Astrocyte of the cerebellum (primary cell): Measurements from ENCODE around the gene SLC27A1.

Experiments
- DNase-seq: peaks from one replicate; pipeline ENCODE4 v3.0.0-alpha.2; 2011; ENCODE audit warnings: low read depth
- H3K4me3 ChIP-seq: 2 replicates; pipeline ENCODE4 v1.5.1; 2011; ENCODE audit warnings: mild to moderate bottlenecking, low read depth, low read length, moderate library complexity
- in situ Hi-C: cut with HindIII; loops from 2 replicates; pipeline ENCODE4 v1.10.0; 2017; ENCODE audit warnings: low sequenced_read_pairs
- TF ChIP-seq, protein P1 (sequence below): IDR thresholded peaks from 2 replicates; pipeline ENCODE4 v1.5.1; 2012; ENCODE audit warnings: low read length, low read depth, moderate library complexity, mild to moderate bottlenecking; ENCODE audit errors: missing control alignments

Gene SLC27A1

DNA sequence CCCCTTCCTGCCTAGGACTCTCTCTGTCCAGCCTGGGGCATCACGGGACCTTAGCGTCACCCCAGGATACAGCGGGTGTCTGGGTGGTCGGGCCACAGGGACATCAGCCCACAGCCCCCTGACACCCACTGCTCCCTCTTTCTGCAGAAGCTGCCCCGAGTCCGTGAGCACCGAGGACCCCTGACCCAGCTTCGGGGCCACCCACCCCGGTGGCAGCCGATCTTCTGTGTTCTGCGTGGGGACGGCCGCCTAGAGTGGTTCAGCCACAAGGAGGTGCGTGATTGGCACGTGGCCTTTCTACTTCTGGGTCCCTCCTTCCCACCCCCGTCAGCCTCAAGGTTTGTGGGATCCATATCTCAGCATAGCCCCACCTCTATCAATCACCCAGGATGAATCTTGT is 61.8 kb downstream of the SLC27A1 start:
- TF ChIP-seq, protein P1, sequence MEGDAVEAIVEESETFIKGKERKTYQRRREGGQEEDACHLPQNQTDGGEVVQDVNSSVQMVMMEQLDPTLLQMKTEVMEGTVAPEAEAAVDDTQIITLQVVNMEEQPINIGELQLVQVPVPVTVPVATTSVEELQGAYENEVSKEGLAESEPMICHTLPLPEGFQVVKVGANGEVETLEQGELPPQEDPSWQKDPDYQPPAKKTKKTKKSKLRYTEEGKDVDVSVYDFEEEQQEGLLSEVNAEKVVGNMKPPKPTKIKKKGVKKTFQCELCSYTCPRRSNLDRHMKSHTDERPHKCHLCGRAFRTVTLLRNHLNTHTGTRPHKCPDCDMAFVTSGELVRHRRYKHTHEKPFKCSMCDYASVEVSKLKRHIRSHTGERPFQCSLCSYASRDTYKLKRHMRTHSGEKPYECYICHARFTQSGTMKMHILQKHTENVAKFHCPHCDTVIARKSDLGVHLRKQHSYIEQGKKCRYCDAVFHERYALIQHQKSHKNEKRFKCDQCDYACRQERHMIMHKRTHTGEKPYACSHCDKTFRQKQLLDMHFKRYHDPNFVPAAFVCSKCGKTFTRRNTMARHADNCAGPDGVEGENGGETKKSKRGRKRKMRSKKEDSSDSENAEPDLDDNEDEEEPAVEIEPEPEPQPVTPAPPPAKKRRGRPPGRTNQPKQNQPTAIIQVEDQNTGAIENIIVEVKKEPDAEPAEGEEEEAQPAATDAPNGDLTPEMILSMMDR, result no peak
- in situ Hi-C loops, result no loop called here
- DNase-seq, result no peak
- H3K4me3 ChIP-seq, result no peak overlapping the region

DNA sequence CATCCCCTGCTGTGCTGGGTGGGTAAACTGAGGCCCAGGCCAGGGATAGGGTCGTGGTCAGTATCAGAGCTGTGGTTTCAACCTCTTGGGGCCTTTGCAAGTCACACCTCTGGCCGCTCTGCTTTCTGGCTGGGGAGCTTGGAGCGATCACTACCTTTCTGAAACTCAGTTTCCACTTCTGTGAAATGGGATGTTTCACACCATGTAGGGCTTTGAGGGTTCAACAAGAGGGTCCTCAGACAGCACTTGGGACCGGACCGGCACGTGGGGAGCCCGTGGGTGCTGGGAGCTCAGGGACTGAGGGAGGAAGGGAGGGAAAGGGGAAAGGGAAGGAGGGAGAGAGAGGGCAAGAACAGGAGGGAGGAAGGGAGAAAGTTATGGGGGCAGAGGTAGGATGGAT is 62.2 kb downstream of the SLC27A1 start:
- in situ Hi-C loops, result no loop called here
- no peak overlapping the region for H3K4me3 ChIP-seq
- DNase-seq, result no peak
- TF ChIP-seq, protein P1, result no peak

DNA sequence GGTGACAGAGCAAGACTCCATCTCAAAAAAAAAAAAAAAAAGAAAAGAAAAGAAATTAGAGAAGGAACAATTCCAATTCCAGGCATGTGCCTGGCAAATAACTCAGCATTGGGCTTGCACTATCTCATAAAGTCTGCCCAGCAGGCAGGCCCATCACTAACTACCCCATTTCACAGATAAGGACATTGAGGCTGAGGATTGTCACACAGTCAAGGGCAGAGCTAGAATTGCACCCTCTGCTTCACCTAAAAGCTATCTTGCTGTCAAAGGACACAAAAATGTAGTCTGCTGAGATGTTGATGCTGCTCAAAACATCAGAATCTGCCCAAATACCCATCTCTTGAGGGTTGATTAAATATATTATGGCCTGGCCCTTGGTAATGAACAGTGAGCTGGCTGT is 64.4 kb downstream of the SLC27A1 start:
- in situ Hi-C loops, result no loop called here
- H3K4me3 ChIP-seq, result no peak overlapping the region
- TF ChIP-seq, protein P1, result no peak
- no peak for DNase-seq

DNA sequence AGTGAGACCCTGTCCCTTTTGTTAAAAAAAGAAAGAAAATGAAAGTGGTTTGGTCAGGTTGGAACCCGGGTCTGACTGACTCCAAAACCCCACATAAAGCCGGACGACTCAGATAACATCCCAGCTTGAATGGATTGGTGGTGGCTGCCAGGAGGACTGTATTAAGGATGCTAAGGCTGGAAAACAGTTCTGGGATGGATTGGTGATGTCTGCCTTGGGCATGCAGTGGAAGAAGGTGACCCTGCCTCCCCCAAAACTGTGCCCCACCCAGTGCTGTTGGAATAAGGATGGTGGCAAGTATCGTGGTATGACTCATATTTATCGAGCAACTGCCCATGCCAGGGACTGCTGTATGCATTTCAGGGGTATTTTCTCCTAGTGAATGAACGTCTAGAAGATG is 66.6 kb downstream of the SLC27A1 start:
- no peak overlapping the region for H3K4me3 ChIP-seq
- DNase-seq, result no peak
- TF ChIP-seq, protein P1, result no peak
- in situ Hi-C loops, result no loop called here

DNA sequence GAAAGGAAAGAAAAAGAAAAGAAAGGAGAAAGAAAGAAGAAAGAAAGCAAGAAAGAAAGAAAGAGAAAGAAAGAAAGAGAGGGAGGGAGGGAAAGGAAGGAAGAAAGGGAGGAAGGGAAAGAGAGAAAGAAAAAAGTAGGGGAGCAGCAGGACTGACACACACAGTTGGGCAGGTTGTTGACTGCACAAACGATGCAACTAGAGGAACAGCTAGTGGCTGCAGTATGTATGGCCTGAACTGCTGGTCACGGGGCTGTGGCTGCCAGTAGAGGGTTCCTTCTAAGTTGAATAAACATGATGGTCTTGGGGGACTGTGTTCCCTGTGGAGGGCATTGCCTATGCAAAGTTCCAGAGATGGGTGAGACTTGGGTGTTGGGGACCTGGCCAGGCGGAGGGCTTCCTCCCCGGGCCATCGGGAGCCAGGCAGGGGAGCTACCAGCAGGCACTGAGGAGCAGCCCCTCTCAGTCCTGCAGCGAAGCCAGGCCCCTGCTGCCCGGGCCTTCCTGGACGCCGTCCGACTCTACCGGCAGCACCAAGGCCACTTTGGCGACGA is 68.4 kb downstream of the SLC27A1 start:
- DNase-seq, result no peak
- TF ChIP-seq, protein P1, result no peak
- in situ Hi-C loops, result no loop called here
- peak overlapping the region; percentile 41 for H3K4me3 ChIP-seq

DNA sequence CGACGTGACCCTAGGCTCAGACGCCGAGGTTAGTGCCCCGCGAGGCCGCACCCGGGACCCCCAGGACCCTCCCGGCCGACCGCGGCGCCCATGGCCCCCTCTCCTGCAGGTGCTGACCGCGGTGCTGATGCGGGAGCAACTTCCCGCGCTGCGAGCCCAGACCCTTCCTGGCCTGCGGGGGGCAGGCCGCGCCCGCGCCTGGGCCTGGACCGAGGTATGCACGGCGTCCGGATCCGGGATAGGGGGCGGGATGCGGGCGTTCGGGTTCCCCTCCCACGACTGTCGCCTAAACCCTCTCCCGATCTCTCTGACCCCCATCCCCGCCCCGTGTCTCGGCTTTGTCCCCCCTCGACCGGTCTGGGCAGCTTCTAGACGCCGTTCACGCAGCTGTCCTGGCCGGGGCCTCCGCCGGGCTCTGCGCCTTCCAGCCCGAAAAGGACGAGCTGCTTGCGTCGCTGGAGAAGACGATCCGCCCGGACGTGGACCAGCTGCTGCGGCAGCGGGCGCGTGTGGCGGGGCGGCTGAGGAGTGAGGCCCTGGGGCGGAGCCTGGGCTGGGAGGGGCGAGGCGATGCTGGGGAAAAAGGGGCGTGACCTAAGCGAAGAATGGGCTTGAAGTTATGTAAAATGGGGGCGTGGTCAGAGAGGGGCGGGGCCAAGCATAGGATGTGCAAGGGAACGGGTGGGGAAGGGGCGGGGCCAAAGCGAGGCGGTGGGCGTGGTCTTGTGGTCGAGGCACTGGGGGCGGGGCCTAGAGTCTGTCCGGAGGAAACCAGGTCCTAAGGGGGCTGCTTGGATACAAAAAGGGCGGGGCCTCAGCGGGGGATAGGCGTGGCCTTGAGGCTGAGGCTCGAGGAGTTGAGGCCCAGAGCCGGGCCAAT is 69.2 kb downstream of the SLC27A1 start:
- peak; percentile 73 for DNase-seq
- TF ChIP-seq, protein P1, result peak; percentile 34
- in situ Hi-C loops, result no loop called here
- H3K4me3 ChIP-seq, result peak overlapping the region; percentile 41
